WTC11 (cell line): Measurements from ENCODE around the gene PLXNB1. TPM values are rescaled to one million over a fixed set of nuclear protein-coding genes. Genes with fewer than 3 reads are reported as not detected.

Experiments used
- ATAC-seq: fragments of 200-7000 bp; cut with Tn5 transposase; 2 replicates; pipeline ENCODE4 v1.10.0; 2021; ENCODE audit warnings: mild to moderate bottlenecking, moderate library complexity
- CTCF ChIA-PET: fragments of 300-600 bp; sonication (Branson Sonifier 250); formaldehyde crosslinking; loops from one replicate; lab custom pipeline; 2021; ENCODE audit warnings: antibody characterized with exemption; lab: Charles Lee
- POLR2A ChIA-PET: fragments of 350-600 bp; sonication (Branson Sonifier 250); formaldehyde crosslinking; loops from one replicate; lab custom pipeline; 2021; ENCODE audit warnings: antibody characterized with exemption; lab: Charles Lee
- DNase-seq: peaks from one replicate; pipeline ENCODE4 v3.0.0; 2021; ENCODE audit warnings: low spot score
- H3K27ac Mint-ChIP-seq: 2 replicates; pipeline ENCODE4 v1.8.0; 2021; ENCODE audit warnings: mixed read lengths
- H3K27me3 Mint-ChIP-seq: 2 replicates; pipeline ENCODE4 v1.8.0; 2021; ENCODE audit warnings: low read depth, mild to moderate bottlenecking, moderate library complexity, mixed read lengths
- H3K36me3 Mint-ChIP-seq: 2 replicates; pipeline ENCODE4 v1.8.0; 2021; ENCODE audit warnings: mixed read lengths
- H3K4me1 Mint-ChIP-seq: 2 replicates; pipeline ENCODE4 v1.8.0; 2022; ENCODE audit warnings: mixed read lengths
- H3K4me3 Mint-ChIP-seq: 2 replicates; pipeline ENCODE4 v1.8.0; 2021; ENCODE audit warnings: mild to moderate bottlenecking, moderate library complexity, mixed read lengths
- H3K9me3 Mint-ChIP-seq: 2 replicates; pipeline ENCODE4 v1.8.0; 2021; ENCODE audit warnings: mixed read lengths
- CTCF ChIP-seq: fragments of 200-600 bp; IDR thresholded peaks from 2 replicates; pipeline ENCODE4 v1.8.0; 2022; ENCODE audit warnings: antibody characterized with exemption
- MXD4 ChIP-seq: fragments of 250-450 bp; sonication (Bioruptor Pico); IDR thresholded peaks from 2 replicates; pipeline ENCODE4 v1.8.0; 2021; ENCODE audit warnings: mild to moderate bottlenecking, moderate library complexity, borderline replicate concordance
- MYBL2 ChIP-seq: sonication (generic); formaldehyde crosslinking; IDR thresholded peaks from 2 replicates; pipeline ENCODE4 v1.8.1; 2023; ENCODE audit warnings: mild to moderate bottlenecking, moderate library complexity, missing genetic modification reagents
- NR2C2 ChIP-seq: sonication (generic); formaldehyde crosslinking; IDR thresholded peaks from 2 replicates; pipeline ENCODE4 v1.8.0; 2022; ENCODE audit warnings: mild to moderate bottlenecking, missing genetic modification reagents
- OVOL2 ChIP-seq: fragments of 250-450 bp; sonication (Bioruptor Pico); IDR thresholded peaks from 2 replicates; pipeline ENCODE4 v1.9.0; 2021; ENCODE audit warnings: mild to moderate bottlenecking, borderline replicate concordance
- PRRX2 ChIP-seq: fragments of 250-450 bp; sonication (Bioruptor Pico); IDR thresholded peaks from 2 replicates; pipeline ENCODE4 v1.8.0; 2021; ENCODE audit warnings: mild to moderate bottlenecking
- USF1 ChIP-seq: sonication (generic); formaldehyde crosslinking; IDR thresholded peaks from 2 replicates; pipeline ENCODE4 v1.8.0; 2022; ENCODE audit warnings: mild to moderate bottlenecking, missing genetic modification reagents
- USF2 ChIP-seq: sonication (generic); formaldehyde crosslinking; IDR thresholded peaks from 2 replicates; pipeline ENCODE4 v1.8.1; 2023; ENCODE audit warnings: mild to moderate bottlenecking, missing genetic modification reagents, moderate library complexity
- ZBTB21 ChIP-seq: sonication (generic); formaldehyde crosslinking; IDR thresholded peaks from 2 replicates; pipeline ENCODE4 v1.8.1; 2023; ENCODE audit warnings: mild to moderate bottlenecking, missing genetic modification reagents, borderline replicate concordance
- ZNF423 ChIP-seq: fragments of 250-450 bp; sonication (Bioruptor Pico); IDR thresholded peaks from 2 replicates; pipeline ENCODE4 v2.1.2; 2022; ENCODE audit warnings: mild to moderate bottlenecking, moderate library complexity
- total RNA-seq: library from RNA; stranded (reverse); gene quantifications from 3 replicates; pipeline ENCODE4 v1.2.3, GENCODE V29; 2021
- TF ChIP-seq, protein P1 (sequence below): sonication (generic); formaldehyde crosslinking; IDR thresholded peaks from 2 replicates; pipeline ENCODE4 v1.8.0; 2022; ENCODE audit warnings: missing genetic modification reagents
- TF ChIP-seq, protein P2 (sequence below): fragments of 250-450 bp; sonication (Bioruptor Pico); IDR thresholded peaks from 2 replicates; pipeline ENCODE4 v1.8.0; 2021; ENCODE audit warnings: mild to moderate bottlenecking
- TF ChIP-seq, protein P3 (sequence below): sonication (generic); formaldehyde crosslinking; IDR thresholded peaks from 2 replicates; pipeline ENCODE4 v1.8.0; 2023; ENCODE audit warnings: missing genetic modification reagents, mild to moderate bottlenecking, borderline replicate concordance

The PLXNB1 gene
- total RNA-seq, 1 experiment from 2014 or later: 143 TPM

- Mint-ChIP-seq H3K27me3 (no peaks in the 10 kb centered on the region), H3K4me1 (peaks cover 34% of the 10 kb centered on the region), H3K27ac (no peak overlapping the region), H3K36me3 (peaks cover 37% of the 10 kb centered on the region), H3K4me3 (no peak overlapping the region), H3K9me3 (no peaks in the 10 kb centered on the region)
- POLR2A ChIA-PET: interaction anchor here (0.5 to 1.6 kb wide), 11 partner anchors 9 to 571 kb away, joined by 3 to 10 read pairs (median 3); partner anchors contain the start of genes ATRIP, WDR6 and ZNF589
- CTCF ChIA-PET: interaction anchor here (0.6 to 2.8 kb wide), 129 partner anchors 10 to 914 kb away, joined by 3 to 378 read pairs (median 6); partner anchors contain the start of genes ATRIP, CDC25A, CELSR3 and FBXW12
- peak; percentile 92 for DNase-seq
- TF ChIP-seq OVOL2 (CRISPR knock-in tag) (no peak), USF2 (peak; percentile 65), ZNF423 (CRISPR knock-in tag) (0 out of 2 replicates have a peak, but pooled peaks have one; percentile 28), ZBTB21 (0 out of 2 replicates have a peak, but pooled peaks have one; percentile 19), USF1 (CRISPR knock-in tag) (peak; percentile 47; the same call in 1 of the 2 replicates), MYBL2 (CRISPR knock-in tag) (0 out of 2 replicates have a peak, but pooled peaks have one; percentile 26), MXD4 (CRISPR knock-in tag) (no peak), CTCF (peak; percentile 93), PRRX2 (0 out of 2 replicates have a peak, but pooled peaks have one; percentile 30), NR2C2 (CRISPR knock-in tag) (no peak)
- TF ChIP-seq, protein P1, sequence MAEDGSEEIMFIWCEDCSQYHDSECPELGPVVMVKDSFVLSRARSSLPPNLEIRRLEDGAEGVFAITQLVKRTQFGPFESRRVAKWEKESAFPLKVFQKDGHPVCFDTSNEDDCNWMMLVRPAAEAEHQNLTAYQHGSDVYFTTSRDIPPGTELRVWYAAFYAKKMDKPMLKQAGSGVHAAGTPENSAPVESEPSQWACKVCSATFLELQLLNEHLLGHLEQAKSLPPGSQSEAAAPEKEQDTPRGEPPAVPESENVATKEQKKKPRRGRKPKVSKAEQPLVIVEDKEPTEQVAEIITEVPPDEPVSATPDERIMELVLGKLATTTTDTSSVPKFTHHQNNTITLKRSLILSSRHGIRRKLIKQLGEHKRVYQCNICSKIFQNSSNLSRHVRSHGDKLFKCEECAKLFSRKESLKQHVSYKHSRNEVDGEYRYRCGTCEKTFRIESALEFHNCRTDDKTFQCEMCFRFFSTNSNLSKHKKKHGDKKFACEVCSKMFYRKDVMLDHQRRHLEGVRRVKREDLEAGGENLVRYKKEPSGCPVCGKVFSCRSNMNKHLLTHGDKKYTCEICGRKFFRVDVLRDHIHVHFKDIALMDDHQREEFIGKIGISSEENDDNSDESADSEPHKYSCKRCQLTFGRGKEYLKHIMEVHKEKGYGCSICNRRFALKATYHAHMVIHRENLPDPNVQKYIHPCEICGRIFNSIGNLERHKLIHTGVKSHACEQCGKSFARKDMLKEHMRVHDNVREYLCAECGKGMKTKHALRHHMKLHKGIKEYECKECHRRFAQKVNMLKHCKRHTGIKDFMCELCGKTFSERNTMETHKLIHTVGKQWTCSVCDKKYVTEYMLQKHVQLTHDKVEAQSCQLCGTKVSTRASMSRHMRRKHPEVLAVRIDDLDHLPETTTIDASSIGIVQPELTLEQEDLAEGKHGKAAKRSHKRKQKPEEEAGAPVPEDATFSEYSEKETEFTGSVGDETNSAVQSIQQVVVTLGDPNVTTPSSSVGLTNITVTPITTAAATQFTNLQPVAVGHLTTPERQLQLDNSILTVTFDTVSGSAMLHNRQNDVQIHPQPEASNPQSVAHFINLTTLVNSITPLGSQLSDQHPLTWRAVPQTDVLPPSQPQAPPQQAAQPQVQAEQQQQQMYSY (CRISPR knock-in tag): peak; percentile 57
- TF ChIP-seq, protein P2, sequence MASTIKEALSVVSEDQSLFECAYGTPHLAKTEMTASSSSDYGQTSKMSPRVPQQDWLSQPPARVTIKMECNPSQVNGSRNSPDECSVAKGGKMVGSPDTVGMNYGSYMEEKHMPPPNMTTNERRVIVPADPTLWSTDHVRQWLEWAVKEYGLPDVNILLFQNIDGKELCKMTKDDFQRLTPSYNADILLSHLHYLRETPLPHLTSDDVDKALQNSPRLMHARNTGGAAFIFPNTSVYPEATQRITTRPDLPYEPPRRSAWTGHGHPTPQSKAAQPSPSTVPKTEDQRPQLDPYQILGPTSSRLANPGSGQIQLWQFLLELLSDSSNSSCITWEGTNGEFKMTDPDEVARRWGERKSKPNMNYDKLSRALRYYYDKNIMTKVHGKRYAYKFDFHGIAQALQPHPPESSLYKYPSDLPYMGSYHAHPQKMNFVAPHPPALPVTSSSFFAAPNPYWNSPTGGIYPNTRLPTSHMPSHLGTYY: 0 out of 2 replicates have a peak, but pooled peaks have one; percentile 53
- TF ChIP-seq, protein P3, sequence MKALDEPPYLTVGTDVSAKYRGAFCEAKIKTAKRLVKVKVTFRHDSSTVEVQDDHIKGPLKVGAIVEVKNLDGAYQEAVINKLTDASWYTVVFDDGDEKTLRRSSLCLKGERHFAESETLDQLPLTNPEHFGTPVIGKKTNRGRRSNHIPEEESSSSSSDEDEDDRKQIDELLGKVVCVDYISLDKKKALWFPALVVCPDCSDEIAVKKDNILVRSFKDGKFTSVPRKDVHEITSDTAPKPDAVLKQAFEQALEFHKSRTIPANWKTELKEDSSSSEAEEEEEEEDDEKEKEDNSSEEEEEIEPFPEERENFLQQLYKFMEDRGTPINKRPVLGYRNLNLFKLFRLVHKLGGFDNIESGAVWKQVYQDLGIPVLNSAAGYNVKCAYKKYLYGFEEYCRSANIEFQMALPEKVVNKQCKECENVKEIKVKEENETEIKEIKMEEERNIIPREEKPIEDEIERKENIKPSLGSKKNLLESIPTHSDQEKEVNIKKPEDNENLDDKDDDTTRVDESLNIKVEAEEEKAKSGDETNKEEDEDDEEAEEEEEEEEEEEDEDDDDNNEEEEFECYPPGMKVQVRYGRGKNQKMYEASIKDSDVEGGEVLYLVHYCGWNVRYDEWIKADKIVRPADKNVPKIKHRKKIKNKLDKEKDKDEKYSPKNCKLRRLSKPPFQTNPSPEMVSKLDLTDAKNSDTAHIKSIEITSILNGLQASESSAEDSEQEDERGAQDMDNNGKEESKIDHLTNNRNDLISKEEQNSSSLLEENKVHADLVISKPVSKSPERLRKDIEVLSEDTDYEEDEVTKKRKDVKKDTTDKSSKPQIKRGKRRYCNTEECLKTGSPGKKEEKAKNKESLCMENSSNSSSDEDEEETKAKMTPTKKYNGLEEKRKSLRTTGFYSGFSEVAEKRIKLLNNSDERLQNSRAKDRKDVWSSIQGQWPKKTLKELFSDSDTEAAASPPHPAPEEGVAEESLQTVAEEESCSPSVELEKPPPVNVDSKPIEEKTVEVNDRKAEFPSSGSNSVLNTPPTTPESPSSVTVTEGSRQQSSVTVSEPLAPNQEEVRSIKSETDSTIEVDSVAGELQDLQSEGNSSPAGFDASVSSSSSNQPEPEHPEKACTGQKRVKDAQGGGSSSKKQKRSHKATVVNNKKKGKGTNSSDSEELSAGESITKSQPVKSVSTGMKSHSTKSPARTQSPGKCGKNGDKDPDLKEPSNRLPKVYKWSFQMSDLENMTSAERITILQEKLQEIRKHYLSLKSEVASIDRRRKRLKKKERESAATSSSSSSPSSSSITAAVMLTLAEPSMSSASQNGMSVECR (CRISPR knock-in tag): no peak
- ATAC-seq: peak; percentile 35
These were observed 6.0 kb upstream of the PLXNB1 start for GRCh38 chr3:48435774-48436476.
